NCI-H1930 (cell line): ENCODE measurements around the gene KLHDC7B.

Experiments
- DNase-seq, 2 experiments: peaks; one replicate each; lab custom pipeline; 2025; lab: John Stamatoyannopoulos, UW

The KLHDC7B gene

DNA sequence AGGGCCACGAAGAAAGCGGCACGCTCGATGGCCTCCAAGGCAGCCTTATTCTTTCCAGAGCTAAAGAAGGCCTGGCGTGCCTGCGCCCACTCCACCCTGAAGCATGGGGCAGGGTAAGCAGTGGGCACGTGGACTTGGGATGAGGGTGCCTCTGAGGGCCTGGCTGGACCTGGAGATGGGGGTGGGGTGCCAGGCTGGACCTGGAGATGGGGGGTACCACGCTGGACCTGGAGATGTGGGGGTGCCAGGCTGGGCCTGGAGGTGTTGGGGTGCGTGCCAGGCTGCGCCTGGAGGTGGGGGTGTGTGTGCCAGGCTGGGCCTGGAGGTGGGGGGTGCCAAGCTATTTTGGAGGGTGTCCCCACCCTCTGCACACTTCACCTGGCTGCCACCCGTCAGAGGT is 27.3 kb downstream of the KLHDC7B start:
- no peak for DNase-seq

- DNase-seq: no peak
These were observed 28.0 kb downstream of the KLHDC7B start for GRCh38 chr22:50573491-50574382.

GRCh38 chr22:50574383-50574755 is 28.7 kb downstream of the KLHDC7B start:
- DNase-seq: no peak

DNA sequence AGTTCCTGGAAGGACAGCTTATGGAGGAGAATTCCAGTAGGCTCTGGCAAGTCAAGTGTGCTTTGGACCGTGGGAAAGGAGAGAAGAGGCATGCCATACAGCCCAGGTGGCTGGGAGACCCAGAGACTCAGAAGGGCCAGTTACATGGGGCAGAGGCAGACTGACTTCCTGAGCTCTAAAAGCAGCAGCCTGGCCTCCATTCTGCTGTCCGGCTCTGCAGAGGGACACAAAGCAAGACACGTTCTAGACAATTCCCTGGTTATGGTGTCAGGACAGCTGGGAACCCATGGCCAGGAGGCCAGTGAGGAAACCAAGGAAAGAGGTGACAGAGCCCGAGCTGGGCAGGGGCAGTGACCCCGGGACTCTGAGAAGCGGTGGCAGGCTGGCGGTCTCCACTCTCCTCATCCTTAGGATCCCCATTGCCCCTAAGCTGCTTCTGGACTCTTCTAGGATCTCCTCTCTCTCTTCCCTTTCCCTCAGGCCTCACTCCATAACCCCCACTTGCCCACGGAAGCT is 29.8 kb downstream of the KLHDC7B start:
- no peak for DNase-seq

DNA sequence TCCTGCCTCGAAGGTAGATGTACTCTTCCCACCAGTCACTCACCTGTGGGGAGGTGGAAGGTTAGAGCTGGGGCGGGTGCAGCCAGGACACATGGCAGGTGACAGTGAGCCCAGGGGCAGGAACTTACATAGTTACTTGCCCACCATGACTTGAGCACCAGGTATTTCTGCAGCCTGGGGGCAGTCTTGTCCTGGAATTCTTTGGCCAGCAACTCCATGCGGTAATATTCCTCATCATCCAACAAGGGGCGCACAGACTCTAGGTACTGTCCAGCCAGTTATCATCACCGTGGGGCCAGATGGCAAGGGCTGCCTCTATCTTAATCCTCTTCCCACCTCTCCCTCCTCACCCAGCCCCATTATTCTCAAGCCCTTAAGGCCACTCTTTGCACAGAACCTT is 30.4 kb downstream of the KLHDC7B start:
- DNase-seq: peak; percentile 17 to 39

DNA sequence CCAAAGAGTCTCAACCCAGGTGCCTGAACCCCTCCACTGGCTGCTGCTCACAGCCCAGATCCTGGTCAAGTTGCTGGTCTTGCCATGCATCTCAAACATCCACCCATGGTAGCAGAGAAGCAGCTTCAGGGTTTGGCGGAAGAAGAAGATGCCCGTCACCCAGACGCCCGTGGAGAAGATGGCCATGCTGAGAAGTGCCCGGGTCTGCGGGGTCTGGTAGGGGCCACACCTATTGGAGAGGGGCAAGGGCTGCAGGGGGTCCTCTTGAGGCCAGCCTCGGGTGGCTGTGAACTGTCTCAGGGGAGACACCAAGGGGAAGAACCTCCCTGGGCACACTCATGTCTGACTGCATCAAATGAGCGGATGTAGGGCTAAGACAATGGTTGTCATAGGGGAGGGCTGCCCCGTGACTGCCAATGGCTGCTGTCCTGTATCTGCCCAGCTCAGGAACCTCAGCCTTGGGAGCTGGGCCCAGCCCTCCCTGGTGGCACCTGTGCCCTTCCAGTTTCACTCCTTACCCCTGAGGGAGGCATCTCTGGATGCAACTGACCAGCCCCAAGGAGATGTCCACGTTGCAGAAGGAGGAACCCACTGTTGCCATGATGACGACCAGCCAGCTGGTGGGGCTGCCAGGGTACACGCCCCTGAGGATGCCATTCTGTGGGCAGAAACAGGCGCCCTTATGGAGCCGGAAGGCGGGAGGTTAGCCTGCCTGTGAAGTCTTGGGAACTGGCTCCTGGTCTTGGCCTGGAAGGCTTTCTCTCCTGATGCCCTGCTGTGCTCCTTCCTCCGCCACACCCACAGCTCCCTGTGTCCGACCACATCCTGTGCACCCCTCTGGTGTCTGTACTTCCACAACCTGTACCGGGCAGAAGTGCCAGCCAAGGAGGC is 31.4 kb downstream of the KLHDC7B start:
- DNase-seq: no peak

DNA sequence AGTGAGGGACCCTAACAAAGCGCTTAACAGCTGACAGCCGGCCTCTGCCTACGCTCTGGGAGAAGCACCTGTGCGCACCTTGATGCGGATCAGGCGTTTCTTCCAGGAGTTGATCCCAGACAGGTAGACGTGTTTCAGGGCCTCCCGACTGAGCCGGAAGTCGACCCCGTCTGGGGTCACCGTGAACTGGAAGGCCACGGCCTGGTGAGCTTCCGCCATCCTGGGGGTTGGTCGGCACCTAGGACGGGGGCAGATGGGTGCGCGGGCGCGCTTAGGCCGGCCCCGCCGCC is 31.9 kb downstream of the KLHDC7B start:
- DNase-seq: no peak

DNA sequence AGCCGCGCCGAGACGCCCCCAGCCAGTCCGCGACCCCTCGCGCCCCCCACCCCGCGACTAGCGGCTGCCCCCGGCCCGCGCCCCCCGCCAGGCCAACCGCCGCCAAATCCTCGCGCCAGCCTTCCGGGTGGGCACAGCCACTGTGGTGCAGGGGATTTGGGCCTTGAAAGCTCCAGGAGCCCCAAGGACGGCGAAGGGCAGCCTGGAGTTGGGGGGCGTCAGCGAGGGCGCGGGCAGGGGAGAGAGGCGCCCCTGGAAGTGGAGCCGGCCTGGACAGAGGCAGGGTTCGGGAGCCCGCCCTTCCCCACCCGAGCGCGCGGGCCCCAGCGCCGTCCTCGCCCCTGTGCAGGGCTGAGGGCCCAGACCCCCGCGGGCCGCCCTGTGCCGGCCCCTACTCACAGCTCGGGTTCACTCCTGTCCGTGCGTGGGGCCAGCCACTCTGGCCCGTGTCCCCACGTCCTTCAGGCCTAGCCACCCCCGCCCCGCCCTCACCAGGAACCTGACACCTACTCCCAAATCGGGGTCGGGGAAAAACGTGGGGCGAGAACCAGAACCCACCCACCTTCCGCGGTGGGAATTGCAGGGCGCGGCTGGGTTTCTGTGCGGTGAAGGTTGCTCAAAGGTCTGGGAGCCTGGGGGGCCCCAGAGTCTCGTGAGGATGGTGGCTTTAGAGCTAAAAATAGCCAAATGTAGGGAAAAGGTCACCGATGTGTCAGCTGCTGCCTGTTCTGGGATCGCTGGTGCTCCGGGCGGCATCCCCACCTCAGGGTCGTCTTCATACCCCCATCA is 32.5 kb downstream of the KLHDC7B start, which contains the start of gene CPT1B:
Gene CPT1B, minus strand, starts transcription at position 441 of the 789 bp plus-strand sequence. CDS start 512 bp downstream, outside the sequence.
- DNase-seq: no peak

DNA sequence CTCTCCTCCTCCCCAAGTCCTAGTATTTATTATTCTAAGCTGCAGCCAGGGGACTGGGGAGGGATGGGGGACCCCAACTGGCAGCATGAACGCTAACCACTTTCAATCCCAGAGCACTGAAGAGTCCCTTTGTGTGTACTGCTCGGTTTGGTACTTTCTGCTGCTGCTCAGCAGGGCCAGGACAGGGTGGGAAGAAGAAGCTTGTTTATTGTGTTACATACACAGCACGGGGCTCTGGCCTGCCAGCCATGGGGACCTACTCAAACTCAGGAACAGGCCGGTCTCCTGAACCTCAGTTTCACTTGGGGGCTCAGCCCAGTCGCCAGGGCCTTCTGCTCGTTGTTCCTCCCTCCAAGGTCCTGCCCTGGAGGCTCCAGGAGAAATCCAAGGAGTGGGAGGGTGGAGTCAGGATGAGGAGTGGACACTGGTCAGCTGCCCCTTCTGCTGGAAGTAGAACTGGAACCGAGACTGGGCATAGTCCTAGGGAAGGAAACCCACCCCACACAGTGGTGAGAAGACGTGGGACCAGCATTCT is 33.1 kb downstream of the KLHDC7B start:
- no peak for DNase-seq

DNA sequence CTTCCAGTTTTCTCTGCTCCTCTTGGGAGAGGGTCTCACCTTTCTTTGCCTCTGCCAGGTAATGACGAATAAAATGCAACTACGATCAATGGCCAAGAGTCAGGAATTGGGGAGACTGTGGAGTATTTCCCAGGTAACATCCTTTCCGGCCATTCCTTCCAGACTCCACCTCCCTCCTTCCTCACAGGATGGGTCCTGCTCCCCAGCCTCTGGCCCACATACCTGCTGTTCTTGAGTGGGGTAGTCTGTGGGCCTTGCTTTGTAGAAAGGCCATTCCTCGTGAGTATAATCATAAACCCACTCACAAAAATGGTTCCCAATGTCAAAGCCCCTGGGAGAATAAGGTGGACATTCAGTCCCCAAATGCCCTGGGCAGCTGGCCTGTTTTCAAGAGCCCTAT is 34.1 kb downstream of the KLHDC7B start:
- no peak for DNase-seq

DNA sequence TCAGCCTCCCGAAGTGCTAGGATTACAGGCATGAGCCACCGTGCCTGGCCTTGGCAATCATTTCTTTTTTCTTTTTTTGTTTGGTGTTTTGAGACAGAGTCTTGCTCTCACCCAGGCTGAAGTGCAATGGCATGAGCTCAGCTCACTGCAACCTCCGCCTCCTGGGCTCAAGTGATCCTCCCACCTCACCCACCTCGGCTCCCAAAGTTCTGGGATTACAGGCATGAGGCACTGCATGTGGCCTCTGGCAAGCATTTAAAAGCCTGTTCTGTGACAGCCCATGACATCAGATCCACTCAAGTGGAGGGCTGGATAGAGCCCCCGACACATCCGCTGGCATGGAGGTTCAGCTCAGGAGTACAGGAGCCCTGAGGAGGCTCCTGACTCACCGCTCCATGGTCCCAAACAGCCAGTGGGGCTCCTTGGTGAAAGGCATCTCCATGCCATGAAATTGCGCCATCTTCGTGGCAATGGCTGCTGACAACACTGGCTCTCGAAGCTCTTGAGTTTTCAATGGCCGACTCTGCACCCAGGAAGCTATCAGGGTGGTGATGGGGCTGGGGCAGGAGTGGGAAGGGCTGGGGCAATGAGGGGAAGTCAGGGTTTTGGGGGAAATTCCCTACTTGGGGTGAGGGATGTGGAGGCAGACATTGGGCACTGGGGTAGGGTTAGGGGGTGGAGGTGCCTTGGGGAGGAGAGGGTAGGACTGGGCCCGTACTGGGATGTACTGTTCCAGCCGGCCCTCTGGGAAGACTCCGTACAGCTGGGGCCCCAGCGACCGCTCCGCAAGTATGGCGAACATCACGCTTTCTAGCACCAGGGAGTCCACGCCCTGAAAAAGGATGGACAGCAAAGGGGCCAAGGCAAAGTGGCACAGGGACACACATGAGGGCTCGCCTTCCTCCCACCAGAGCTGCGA is 35.6 kb downstream of the KLHDC7B start:
- DNase-seq: no peak

GRCh38 chr22:50581950-50582492 is 36.3 kb downstream of the KLHDC7B start:
- no peak for DNase-seq

GRCh38 chr22:50582493-50583293 is 37.0 kb downstream of the KLHDC7B start, which contains the start of gene CHKB:
Gene CHKB (minus strand): TSS chr22:50582849. CDS start chr22:50582781, 68 bp downstream.
- DNase-seq: peak; percentile 97 to 98

GRCh38 chr22:50583294-50583861 is 37.7 kb downstream of the KLHDC7B start:
- no peak for DNase-seq

DNA sequence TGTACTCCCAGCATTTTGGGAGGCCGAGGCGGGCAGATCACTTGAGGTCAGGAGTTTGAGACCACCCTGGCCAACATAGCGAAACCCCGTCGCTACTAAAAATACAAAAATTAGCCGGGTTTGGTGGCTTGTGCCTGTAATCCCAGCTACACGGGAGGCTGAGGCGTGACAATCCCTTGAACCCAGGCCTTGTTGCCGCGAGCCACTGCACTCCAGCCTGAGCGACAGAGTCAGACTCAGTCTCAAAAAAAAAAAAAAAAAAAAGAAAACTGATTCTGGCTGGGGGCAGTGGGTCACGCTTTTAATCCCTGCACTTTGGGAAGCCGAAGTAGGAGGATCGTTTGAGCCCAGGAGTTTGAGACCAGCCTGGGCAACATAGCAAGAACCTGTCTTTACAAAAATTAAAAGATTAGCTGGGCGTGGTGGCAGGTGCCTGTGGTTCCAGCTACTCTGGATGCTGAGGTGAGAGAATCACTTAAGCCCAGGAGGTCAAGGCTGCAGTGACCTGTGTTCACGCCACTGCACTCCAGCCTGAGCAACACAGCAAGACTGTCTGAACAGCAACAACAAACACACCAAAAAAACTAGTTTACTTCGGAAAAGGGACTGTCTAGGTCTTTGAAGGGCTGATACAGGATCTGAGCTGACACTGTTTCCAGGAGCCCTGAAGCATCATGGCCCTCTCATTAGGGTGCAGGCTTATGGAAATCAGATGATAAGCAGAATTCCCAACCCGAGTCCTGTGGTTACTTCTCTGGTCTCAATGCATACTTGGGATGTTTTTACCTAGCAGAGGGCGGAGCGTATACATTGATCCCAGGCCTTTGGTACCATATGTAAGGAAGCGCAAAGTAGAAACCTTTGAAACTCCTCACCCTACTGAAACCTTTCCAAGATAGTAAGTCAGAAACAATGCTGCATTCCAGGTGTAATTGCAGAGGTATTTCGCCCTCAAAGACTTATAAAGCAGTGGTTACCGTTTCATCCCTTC is 38.7 kb downstream of the KLHDC7B start:
- DNase-seq: no peak

- DNase-seq: no peak
These were observed 39.5 kb downstream of the KLHDC7B start for GRCh38 chr22:50585238-50585637.

DNA sequence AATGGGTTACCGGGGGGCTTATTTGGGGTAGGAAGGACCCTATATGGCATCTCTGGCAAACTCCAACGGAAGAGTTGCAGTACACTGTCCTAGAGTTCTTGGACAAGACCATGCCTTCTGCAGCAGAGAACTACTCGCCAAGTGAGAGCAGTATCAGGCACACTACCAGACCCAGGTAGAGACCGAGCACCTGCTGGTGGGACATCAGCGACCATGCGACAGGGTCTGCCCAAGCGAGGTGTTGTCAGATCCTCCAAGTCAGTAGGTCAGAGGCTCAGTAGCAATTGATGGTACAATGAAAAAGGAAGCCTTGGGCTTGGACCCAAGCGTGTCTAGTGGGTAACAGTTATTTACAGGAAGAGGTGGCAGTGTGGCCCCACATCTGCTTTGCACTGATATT is 40.1 kb downstream of the KLHDC7B start:
- DNase-seq: no peak

- DNase-seq: no peak
These were observed 40.7 kb downstream of the KLHDC7B start for GRCh38 chr22:50586416-50586815.
